ENCODE data around the gene SURF1.

Gene SURF1

GRCh38 chr9:133362359-133363044 lies 6.2 kb upstream of the SURF1 start:
- DNase-seq (ENCODE audit: low read depth, low spot score), result no peak

GRCh38 chr9:133361507-133362092 lies 5.3 kb upstream of the SURF1 start:
- no peak for DNase-seq (ENCODE audit: low read depth, low spot score)

GRCh38 chr9:133360400-133361393 lies 4.4 kb upstream of the SURF1 start:
- no peak for DNase-seq (ENCODE audit: low read depth, low spot score)

GRCh38 chr9:133359399-133360175 lies 3.3 kb upstream of the SURF1 start:
- DNase-seq (ENCODE audit: low read depth, low spot score), result no peak

- DNase-seq (ENCODE audit: low read depth, low spot score), result no peak
These were observed 1.4 kb upstream of the SURF1 start for GRCh38 chr9:133357656-133358055.

- DNase-seq (ENCODE audit: low read depth, low spot score), result no peak
These were observed 368 bp downstream of the SURF1 start for GRCh38 chr9:133355881-133356357.

- DNase-seq (ENCODE audit: low read depth, low spot score), result no peak
These were observed 1.5 kb downstream of the SURF1 start for GRCh38 chr9:133354766-133355165.

- no peak for DNase-seq (ENCODE audit: low read depth, low spot score)
These were observed 2.7 kb downstream of the SURF1 start for GRCh38 chr9:133353548-133353947.

- no peak for DNase-seq (ENCODE audit: low read depth, low spot score)
These were observed 3.5 kb downstream of the SURF1 start for GRCh38 chr9:133352635-133353340.

GRCh38 chr9:133351908-133352634 lies 4.2 kb downstream of the SURF1 start:
- DNase-seq (ENCODE audit: low read depth, low spot score), result no peak

GRCh38 chr9:133351526-133351907 lies 4.8 kb downstream of the SURF1 start:
- DNase-seq (ENCODE audit: low read depth, low spot score), result no peak

- no peak for DNase-seq (ENCODE audit: low read depth, low spot score)
These were observed 6.2 kb downstream of the SURF1 start for GRCh38 chr9:133349965-133350616.

GRCh38 chr9:133348718-133349573 lies 7.3 kb downstream of the SURF1 start:
- DNase-seq (ENCODE audit: low read depth, low spot score), result no peak

GRCh38 chr9:133347985-133348717 lies 8.1 kb downstream of the SURF1 start, which contains the start of the genes MED22 and RPL7A:
MED22 (minus strand) TSS chr9:133348131; CDS start chr9:133346662, 1,469 bp downstream.
RPL7A (plus strand) TSS chr9:133348218; CDS start chr9:133348244, 26 bp downstream.
- peak; percentile 84 for DNase-seq (ENCODE audit: low read depth, low spot score)

GRCh38 chr9:133347515-133347984 lies 8.7 kb downstream of the SURF1 start:
- DNase-seq (ENCODE audit: low read depth, low spot score), result no peak

GRCh38 chr9:133346021-133346785 lies 10.1 kb downstream of the SURF1 start:
- no peak for DNase-seq (ENCODE audit: low read depth, low spot score)

GRCh38 chr9:133345596-133345995 lies 10.7 kb downstream of the SURF1 start:
- DNase-seq (ENCODE audit: low read depth, low spot score), result no peak

Measured in iPS DF 19.7 (cell line).